OCI-LY7 (cell line): ENCODE data around the gene GSG1L.

Experiments
- EZH2phosphoT487 ChIP-seq: fragments of 200-600 bp; sonication (generic); IDR thresholded peaks from 2 replicates; pipeline ENCODE4 v1.6.1; 2018; ENCODE audit warnings: low read depth, borderline replicate concordance, mild to moderate bottlenecking, mixed run types, antibody characterized with exemption, low read length, moderate library complexity, mixed read lengths
- TF ChIP-seq, protein P1 (sequence below): fragments of 200-600 bp; sonication (generic); conservative IDR thresholded peaks from 2 replicates; pipeline ENCODE4 v1.5.1; 2014; ENCODE audit warnings: mild to moderate bottlenecking, antibody characterized with exemption, low read length, moderate library complexity, mixed read lengths

DNA sequence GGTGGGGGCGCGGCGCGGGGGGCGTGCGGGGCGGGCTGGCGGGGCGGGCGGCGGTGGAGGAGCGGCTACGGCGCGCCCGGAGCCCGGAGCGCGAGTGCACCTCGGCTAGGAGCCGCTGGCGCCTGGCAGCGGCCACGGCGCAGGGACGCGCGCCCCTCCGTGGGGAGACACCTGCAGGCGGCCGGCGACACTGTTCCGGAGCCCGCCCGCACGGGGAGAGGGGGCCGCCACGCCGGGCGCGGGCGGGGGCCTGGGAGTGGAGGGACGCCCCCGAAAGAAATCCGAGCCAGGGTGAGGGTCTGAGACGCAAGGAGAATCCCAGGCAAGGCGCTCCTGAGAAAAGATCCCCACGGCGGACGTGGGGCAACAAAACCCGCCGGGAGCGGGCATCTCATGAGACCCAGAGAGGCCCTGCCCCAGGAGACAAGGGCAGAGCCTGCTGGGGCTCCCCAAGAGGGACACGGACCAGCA is at the start of gene GSG1L:
- no peak for TF ChIP-seq EZH2phosphoT487
- TF ChIP-seq, protein P1, sequence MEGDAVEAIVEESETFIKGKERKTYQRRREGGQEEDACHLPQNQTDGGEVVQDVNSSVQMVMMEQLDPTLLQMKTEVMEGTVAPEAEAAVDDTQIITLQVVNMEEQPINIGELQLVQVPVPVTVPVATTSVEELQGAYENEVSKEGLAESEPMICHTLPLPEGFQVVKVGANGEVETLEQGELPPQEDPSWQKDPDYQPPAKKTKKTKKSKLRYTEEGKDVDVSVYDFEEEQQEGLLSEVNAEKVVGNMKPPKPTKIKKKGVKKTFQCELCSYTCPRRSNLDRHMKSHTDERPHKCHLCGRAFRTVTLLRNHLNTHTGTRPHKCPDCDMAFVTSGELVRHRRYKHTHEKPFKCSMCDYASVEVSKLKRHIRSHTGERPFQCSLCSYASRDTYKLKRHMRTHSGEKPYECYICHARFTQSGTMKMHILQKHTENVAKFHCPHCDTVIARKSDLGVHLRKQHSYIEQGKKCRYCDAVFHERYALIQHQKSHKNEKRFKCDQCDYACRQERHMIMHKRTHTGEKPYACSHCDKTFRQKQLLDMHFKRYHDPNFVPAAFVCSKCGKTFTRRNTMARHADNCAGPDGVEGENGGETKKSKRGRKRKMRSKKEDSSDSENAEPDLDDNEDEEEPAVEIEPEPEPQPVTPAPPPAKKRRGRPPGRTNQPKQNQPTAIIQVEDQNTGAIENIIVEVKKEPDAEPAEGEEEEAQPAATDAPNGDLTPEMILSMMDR, result no peak
